Fibroblast of pulmonary artery (primary cell): ENCODE data around the gene PGLYRP2.
"Not testable (repeated sequence)": the region's sequence is repeated elsewhere in the genome, so short reads cannot be mapped to it uniquely, and the experiment has no call there.

ENCODE experiments used
- DNase-seq: peaks from one replicate; pipeline ENCODE4 v3.0.0-alpha.2; 2010; ENCODE audit warnings: low read depth
- H3K4me3 ChIP-seq: replicated peaks from 2 replicates; pipeline ENCODE4 v1.5.1; 2011; ENCODE audit warnings: low read depth, mild to moderate bottlenecking, control low read depth, low read length, moderate library complexity
- TF ChIP-seq, protein P1 (sequence below): IDR thresholded peaks from 2 replicates; pipeline ENCODE4 v1.5.1; 2011; ENCODE audit warnings: mild to moderate bottlenecking, control low read depth, low read length, inconsistent platforms; ENCODE audit errors: missing control alignments

Gene PGLYRP2

DNA sequence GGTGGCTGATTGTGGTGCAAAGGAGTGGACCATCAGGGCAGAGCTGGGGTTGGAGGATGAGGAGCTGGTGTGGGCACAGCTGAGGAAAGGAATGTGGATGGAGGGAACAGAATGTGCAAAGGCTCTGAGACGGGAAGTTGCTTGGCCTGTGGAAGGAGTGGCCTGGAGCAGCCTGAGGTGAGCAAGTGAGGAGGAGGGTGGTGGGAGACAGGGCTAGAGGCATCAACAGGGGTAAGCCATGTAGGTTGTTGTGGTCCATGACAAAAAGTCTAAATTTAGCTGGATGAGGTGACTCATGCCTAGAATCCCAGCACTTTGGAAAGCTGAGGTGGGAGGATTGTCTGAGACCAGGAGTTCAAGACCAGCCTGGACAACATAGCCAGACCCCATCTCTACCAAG, 38.5 kb upstream of the PGLYRP2 start:
- DNase-seq = no peak
- H3K4me3 ChIP-seq = no peak overlapping the region
- TF ChIP-seq, protein P1, sequence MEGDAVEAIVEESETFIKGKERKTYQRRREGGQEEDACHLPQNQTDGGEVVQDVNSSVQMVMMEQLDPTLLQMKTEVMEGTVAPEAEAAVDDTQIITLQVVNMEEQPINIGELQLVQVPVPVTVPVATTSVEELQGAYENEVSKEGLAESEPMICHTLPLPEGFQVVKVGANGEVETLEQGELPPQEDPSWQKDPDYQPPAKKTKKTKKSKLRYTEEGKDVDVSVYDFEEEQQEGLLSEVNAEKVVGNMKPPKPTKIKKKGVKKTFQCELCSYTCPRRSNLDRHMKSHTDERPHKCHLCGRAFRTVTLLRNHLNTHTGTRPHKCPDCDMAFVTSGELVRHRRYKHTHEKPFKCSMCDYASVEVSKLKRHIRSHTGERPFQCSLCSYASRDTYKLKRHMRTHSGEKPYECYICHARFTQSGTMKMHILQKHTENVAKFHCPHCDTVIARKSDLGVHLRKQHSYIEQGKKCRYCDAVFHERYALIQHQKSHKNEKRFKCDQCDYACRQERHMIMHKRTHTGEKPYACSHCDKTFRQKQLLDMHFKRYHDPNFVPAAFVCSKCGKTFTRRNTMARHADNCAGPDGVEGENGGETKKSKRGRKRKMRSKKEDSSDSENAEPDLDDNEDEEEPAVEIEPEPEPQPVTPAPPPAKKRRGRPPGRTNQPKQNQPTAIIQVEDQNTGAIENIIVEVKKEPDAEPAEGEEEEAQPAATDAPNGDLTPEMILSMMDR = no peak

DNA sequence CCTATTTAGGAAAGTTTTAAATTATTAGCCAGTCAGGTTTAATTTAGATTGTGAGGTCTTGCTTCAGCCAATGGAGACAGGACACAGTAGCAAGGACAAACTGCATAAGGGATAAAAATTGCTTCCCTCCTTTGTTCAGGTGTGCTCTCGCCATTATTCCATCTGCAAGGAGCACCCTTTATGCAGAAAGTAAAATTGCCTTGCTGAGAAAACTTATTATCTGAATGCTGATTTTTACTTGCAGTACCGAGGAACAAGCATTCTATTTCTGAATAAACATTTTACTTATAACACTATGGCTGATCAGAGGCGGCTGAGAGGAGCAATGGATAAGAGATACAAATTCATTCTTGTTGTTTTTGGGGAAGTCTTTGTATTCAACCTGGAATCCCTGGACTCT, 37.1 kb upstream of the PGLYRP2 start:
- TF ChIP-seq, protein P1 = no peak
- no peak overlapping the region for H3K4me3 ChIP-seq
- DNase-seq = no peak

DNA sequence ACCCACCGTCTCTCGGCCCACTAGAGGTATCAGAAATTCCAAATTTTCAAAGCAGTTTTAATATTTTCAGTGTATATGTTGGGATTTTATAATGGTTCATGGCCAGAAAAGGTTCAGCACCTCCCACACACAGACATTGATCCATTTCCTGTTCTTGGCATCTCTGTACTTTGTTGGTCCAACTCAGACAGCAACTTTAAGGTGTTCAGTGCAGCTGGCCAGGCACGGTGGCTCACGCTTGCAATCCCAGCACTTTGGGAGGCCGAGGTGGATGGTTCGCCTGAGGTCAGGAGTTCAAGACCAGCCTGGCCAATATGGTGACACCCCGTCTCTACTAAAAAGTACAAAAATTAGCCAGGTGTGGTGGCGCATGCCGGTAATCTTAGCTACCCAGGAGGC, 35.9 kb upstream of the PGLYRP2 start:
- DNase-seq, H3K4me3 ChIP-seq: not testable (repeated sequence)

DNA sequence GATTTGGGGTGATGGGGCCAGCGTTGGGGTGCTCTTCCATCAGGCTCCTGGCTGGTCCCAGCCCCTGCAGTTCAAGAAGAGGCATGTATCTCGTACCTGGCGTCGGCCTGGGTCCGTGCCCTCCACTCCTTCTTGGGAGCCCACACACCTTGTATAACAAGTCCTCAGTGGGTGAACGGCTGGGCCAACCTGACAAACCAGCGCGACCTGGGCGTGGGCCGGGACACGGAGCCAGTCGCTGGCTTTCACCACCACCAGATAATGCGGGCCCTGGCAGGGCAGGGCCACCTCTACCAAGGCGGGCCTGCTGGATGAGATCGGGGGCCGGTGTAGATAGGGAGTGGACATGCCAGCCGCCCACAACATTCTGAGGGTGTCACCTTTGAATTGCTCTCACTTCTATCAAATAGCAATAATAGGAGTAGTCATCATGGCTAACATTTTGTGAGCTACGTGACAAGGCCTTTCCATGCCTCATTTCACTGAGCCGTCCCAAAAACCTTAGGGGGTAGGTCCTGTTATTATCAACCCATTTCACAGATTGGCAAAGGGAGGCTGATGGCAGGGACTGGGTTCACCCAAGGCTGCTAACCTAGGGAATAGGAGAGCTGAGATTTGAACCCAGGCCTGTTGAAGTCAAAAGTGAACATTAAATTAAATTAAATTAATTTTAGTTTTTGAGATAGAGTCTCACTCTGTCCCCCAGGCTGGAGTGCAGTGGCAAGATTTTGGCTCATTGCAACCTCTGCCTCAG, 32.5 kb upstream of the PGLYRP2 start:
- TF ChIP-seq, protein P1 = no peak
- DNase-seq = no peak
- H3K4me3 ChIP-seq = no peak overlapping the region

DNA sequence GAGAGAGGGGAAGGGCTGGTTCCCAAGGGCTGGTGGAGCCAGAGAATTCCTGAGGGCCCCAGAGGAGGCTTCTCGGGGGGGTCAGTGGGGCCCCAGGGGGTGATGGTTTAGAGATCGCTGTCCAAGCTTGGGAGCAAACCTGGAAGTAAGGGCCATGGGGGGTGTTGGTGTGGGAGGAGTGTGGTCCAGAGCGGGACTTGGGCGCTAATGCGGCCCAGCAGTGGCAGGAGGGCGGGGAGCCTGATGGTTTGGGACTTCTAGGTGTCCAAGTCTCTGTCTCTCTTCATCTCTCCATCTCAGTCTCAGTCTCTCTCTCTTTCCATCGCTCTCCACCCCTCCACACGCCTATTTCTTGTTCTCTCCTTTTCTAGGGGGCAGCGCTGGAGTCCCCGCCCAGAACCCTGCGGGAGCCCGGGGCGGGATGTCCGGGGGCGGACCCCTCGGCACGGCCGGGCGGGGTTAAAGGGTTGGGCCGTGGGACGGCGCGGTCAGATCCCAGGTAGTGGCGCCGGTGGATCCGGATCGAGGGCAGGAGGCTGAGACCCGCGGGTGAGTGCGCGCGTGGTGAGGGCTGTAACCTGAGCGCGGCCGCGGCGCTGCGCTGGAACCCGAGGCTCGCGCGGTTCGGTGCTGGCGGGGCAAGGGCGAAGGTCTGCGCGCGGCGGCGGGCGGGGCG, 28.9 kb upstream of the PGLYRP2 start, which contains the start of gene CYP4F22:
CYP4F22 (plus strand) TSS at position 491 of the 676 bp plus-strand sequence. CDS start 16,812 bp downstream, outside the sequence.
- H3K4me3 ChIP-seq = no peak within 1 kb of the TSS
- DNase-seq = no peak
- TF ChIP-seq, protein P1 = no peak

DNA sequence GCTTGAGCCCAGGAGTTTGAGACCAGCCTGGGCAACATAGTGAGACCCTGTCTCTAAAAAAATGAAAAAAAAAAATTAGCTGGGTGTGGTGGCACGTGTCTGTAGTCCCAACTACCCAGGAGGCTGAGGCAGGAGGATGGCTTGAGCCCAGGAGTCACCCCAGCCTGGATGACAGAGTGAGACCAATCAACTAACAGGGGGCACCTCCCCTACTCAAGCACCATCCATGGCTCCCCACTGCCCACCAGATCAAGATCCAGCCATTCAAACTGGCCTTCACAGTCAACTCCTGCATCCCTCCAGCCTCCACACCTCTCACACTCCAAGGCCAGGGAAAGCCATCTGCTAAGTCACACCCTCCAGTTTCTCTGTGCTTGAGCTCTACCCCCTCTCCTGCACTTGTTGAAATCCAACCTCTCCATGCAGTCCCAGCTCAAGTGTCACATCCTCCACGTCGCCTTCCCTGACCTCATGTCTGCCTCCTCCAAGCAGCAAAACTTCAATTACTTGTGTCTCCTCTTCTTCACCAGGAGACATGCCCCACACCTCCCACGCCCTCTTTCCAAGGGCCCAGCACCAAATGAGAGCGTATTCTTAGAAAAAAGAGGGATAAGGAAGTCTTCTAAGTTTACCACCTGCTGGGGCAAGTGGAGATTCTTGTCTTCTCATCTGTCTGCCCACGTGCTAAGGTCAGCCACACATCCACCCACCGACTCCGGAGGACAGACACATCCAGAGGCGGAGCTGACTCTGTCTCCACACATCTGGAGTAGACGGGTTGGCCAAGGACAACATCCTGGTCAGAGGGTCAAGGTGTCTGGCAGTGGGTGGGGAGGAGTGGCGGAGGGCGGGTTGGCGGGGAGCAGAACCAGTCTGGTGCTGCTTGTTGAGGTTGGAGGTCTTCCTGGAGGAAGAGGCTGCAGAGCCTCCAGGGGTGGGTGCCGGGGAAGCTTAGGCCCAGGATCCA, 28.1 kb upstream of the PGLYRP2 start:
- H3K4me3 ChIP-seq = no peak overlapping the region
- no peak for DNase-seq
- TF ChIP-seq, protein P1 = no peak
